Measurements from ENCODE around the gene SH3RF1. TPM values are rescaled to one million over a fixed set of nuclear protein-coding genes. Genes with fewer than 3 reads are reported as not detected.

SH3RF1 gene
- total and polyA plus RNA-seq, 2 of the 13 experiments (the other 11 are each of a cell fraction or from before 2014, with no cell fraction given) = 3.1 to 3.2 TPM

DNA sequence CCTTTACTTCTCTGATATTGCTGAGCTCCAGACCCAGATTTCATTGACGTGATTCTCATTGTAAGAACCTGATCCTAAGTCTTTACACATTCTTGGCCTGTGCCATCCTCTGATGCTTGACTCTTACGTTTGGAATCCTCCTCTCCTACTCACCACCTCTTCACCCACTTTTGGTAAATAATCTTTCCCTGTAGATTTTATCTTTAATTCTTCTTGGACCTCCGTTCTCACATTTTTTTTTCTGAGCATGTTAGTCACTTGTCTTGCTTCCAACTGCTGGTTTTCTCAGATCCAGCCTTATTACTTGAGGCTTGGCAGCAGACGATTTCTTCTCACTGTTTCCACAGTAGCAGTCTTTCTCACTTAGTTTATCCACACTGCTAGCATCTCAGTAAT is 12.4 kb upstream of the SH3RF1 start (continued):
- TF ChIP-seq, protein P1, sequence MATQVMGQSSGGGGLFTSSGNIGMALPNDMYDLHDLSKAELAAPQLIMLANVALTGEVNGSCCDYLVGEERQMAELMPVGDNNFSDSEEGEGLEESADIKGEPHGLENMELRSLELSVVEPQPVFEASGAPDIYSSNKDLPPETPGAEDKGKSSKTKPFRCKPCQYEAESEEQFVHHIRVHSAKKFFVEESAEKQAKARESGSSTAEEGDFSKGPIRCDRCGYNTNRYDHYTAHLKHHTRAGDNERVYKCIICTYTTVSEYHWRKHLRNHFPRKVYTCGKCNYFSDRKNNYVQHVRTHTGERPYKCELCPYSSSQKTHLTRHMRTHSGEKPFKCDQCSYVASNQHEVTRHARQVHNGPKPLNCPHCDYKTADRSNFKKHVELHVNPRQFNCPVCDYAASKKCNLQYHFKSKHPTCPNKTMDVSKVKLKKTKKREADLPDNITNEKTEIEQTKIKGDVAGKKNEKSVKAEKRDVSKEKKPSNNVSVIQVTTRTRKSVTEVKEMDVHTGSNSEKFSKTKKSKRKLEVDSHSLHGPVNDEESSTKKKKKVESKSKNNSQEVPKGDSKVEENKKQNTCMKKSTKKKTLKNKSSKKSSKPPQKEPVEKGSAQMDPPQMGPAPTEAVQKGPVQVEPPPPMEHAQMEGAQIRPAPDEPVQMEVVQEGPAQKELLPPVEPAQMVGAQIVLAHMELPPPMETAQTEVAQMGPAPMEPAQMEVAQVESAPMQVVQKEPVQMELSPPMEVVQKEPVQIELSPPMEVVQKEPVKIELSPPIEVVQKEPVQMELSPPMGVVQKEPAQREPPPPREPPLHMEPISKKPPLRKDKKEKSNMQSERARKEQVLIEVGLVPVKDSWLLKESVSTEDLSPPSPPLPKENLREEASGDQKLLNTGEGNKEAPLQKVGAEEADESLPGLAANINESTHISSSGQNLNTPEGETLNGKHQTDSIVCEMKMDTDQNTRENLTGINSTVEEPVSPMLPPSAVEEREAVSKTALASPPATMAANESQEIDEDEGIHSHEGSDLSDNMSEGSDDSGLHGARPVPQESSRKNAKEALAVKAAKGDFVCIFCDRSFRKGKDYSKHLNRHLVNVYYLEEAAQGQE (IDR thresholded peaks at IDR 0.05; ENCODE audit: borderline replicate concordance in 1 of 2, low read depth in 1 of 2, low read length in 2 of 2) = no peak
- TF ChIP-seq, protein P2, sequence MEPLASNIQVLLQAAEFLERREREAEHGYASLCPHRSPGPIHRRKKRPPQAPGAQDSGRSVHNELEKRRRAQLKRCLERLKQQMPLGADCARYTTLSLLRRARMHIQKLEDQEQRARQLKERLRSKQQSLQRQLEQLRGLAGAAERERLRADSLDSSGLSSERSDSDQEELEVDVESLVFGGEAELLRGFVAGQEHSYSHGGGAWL (CRISPR knock-in tag; IDR thresholded peaks at IDR 0.05) = no peak
- TF ChIP-seq, protein P3, sequence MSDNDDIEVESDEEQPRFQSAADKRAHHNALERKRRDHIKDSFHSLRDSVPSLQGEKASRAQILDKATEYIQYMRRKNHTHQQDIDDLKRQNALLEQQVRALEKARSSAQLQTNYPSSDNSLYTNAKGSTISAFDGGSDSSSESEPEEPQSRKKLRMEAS (IDR thresholded peaks at IDR 0.05) = no peak
- TF ChIP-seq ZBTB1 (CRISPR knock-in tag; IDR thresholded peaks at IDR 0.05; ENCODE audit: borderline replicate concordance) (no peak), U2AF1 (optimal IDR thresholded peaks at IDR 0.05; ENCODE audit: low read depth, low read length) (no peak), FOXM1 (CRISPR knock-in tag; IDR thresholded peaks at IDR 0.05) (no peak), ZNF572 (CRISPR knock-in tag; IDR thresholded peaks at IDR 0.05) (no peak), ZBTB38 (CRISPR knock-in tag; IDR thresholded peaks at IDR 0.05) (no peak)

DNA sequence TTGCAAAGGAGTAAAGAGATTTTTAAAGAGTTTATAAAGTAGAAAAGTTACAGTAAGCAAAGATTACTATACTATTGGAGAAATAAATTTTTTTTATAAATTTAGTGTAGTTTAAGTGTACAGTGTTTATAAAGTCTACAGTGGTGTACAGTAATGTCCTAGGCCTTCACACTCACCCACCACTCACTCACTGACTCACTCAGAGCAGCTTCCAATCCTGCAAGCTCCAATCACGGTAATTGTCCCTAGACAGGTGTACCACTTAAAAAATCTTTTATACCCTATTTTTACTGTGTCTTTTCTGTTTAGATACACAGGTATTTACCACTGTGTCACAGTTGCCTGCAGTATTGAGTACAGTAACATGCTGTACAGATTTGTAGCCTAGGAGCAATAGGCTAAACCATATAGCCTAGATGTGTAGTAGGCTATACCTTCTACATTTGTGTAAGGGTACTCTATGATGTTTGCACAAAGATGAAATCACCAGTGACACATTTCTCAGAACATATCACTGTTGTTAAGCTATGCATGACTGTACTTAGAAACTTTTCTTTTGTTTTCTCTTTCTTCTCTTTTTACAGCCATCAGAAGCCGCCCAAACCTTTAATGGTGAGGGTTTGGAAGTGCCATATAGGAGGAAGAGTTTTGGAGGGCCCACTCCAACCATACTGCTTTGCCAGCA is 11.8 kb upstream of the SH3RF1 start:
- ATAC-seq = no peak
- Histone ChIP-seq H3K9me3 (ENCODE audit: low read length) (no peaks in the 10 kb centered on the region), H3K79me2 (ENCODE audit: insufficient read depth, low read length) (no peaks in the 10 kb centered on the region), H3K27me3 (ENCODE audit: control insufficient read depth in 1 of 2, insufficient read depth in 2 of 2, low read length in 2 of 2) (no peaks in the 10 kb centered on the region), H3K9ac (ENCODE audit: insufficient read depth, low read depth, low read length) (no peak overlapping the region), H3K36me3 (replicated peaks in 1 of 2; ENCODE audit: control insufficient read depth in 1 of 2, insufficient read depth in 2 of 2, low read length in 2 of 2) (no peaks in the 10 kb centered on the region), H3K4me1 (ENCODE audit: insufficient read depth, low read length) (no peaks in the 10 kb centered on the region), H3K4me3 (replicated peaks in 1 of 3; ENCODE audit: insufficient read depth in 1 of 3, low read depth in 2 of 3, low read length in 3 of 3) (no peak overlapping the region), H2AFZ (ENCODE audit: low read length) (no peak overlapping the region), H3K4me2 (ENCODE audit: low read depth, low read length) (no peak overlapping the region), H3K27ac (ENCODE audit: extremely low read length, insufficient read depth, low read length) (no peak overlapping the region), H4K20me1 (ENCODE audit: insufficient read depth, low read length) (no peaks in the 10 kb centered on the region)
- intact Hi-C loops (cut with micrococcal nuclease; ENCODE audit: unreplicated experiment) (no loop called here), in situ Hi-C loops (cut with HindIII; ENCODE audit: extremely low pct_ligation_motif_present, low pct_unique_long_range_greater_than_20kb) (no loop called here)
- no peak for FAIRE-seq
- DNase-seq (ENCODE audit: low spot score) = no peak
- POLR2A ChIA-PET = no interaction called here
- CTCF ChIA-PET (ENCODE audit: low intra/inter-chr PET ratio, low total read pairs) = no interaction called here
- WGBS (ENCODE audit: low lambda C conversion rate) = 89% methylated on average over 2 of the region's 2 CpGs
- no TSS peak for BruUV-seq (replicated peaks)
- no peak for TF ChIP-seq MED1 (CRISPR knock-in tag; IDR thresholded peaks at IDR 0.05)
- TF ChIP-seq EEA1 (CRISPR knock-in tag; IDR thresholded peaks at IDR 0.05; ENCODE audit: borderline replicate concordance) = no peak
- TF ChIP-seq ZNF670 (CRISPR knock-in tag; IDR thresholded peaks at IDR 0.05; ENCODE audit: borderline replicate concordance) = no peak
- TF ChIP-seq, protein P4, sequence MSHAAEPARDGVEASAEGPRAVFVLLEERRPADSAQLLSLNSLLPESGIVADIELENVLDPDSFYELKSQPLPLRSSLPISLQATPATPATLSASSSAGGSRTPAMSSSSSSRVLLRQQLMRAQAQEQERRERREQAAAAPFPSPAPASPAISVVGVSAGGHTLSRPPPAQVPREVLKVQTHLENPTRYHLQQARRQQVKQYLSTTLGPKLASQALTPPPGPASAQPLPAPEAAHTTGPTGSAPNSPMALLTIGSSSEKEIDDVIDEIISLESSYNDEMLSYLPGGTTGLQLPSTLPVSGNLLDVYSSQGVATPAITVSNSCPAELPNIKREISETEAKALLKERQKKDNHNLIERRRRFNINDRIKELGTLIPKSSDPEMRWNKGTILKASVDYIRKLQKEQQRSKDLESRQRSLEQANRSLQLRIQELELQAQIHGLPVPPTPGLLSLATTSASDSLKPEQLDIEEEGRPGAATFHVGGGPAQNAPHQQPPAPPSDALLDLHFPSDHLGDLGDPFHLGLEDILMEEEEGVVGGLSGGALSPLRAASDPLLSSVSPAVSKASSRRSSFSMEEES (CRISPR knock-in tag; IDR thresholded peaks at IDR 0.05) = no peak
- TF ChIP-seq, protein P5, sequence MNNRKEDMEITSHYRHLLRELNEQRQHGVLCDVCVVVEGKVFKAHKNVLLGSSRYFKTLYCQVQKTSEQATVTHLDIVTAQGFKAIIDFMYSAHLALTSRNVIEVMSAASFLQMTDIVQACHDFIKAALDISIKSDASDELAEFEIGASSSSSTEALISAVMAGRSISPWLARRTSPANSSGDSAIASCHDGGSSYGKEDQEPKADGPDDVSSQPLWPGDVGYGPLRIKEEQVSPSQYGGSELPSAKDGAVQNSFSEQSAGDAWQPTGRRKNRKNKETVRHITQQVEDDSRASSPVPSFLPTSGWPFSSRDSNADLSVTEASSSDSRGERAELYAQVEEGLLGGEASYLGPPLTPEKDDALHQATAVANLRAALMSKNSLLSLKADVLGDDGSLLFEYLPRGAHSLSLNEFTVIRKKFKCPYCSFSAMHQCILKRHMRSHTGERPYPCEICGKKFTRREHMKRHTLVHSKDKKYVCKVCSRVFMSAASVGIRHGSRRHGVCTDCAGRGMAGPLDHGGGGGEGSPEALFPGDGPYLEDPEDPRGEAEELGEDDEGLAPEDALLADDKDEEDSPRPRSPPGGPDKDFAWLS (CRISPR knock-in tag; IDR thresholded peaks at IDR 0.05; ENCODE audit: borderline replicate concordance) = no peak
- TF ChIP-seq NFRKB (IDR thresholded peaks at IDR 0.05) = no peak
- TF ChIP-seq MYNN (CRISPR knock-in tag; IDR thresholded peaks at IDR 0.05; ENCODE audit: low read depth) = no peak
- TF ChIP-seq TCF7 (IDR thresholded peaks at IDR 0.05; ENCODE audit: low read depth) = no peak

Data from HepG2 (cell line).